ENCODE measurements around the gene PTPRA. TPM values are rescaled to one million over a fixed set of nuclear protein-coding genes. Genes with fewer than 3 reads are reported as not detected.

The PTPRA gene
- total and polyA plus RNA-seq, 2 of the 13 experiments (the other 11 are each of a cell fraction or from before 2014, with no cell fraction given): 47.2 to 127 TPM

GRCh38 chr20:3071266-3071609 lies 198.0 kb downstream of the PTPRA start (continued):
- TF ChIP-seq GATAD2A (CRISPR knock-in tag; IDR thresholded peaks at IDR 0.05): 0 out of 2 replicates have a peak, but pooled peaks have one; percentile 23
- TF ChIP-seq ZNF281 (CRISPR knock-in tag; IDR thresholded peaks at IDR 0.05; ENCODE audit: borderline replicate concordance): no peak
- peak; percentile 49 for TF ChIP-seq NR2C2 (CRISPR knock-in tag; IDR thresholded peaks at IDR 0.05; ENCODE audit: borderline replicate concordance)
- no peak for TF ChIP-seq ZNF704 (CRISPR knock-in tag; IDR thresholded peaks at IDR 0.05; ENCODE audit: borderline replicate concordance)
- no peak for TF ChIP-seq ATF6 (CRISPR knock-in tag; conservative IDR thresholded peaks at IDR 0.05)
- no peak for TF ChIP-seq ZBTB37 (CRISPR knock-in tag; IDR thresholded peaks at IDR 0.05)
- 0 out of 2 replicates have a peak, but pooled peaks have one; percentile 24 for TF ChIP-seq ZMYM3 (CRISPR knock-in tag; IDR thresholded peaks at IDR 0.05)
- TF ChIP-seq NR2F1 (CRISPR knock-in tag; IDR thresholded peaks at IDR 0.05): peak; percentile 55 to 66; a peak in 3 of 4 replicates
- TF ChIP-seq HNRNPL (IDR thresholded peaks at IDR 0.05; ENCODE audit: low read depth, low read length): 0 out of 2 replicates have a peak, but pooled peaks have one; percentile 61
- TF ChIP-seq HBP1 (CRISPR knock-in tag; IDR thresholded peaks at IDR 0.05; ENCODE audit: low read depth): no peak
- 0 out of 2 replicates have a peak, but pooled peaks have one; percentile 29 for TF ChIP-seq PITX1 (CRISPR knock-in tag; IDR thresholded peaks at IDR 0.05)
